Measurements from ENCODE around the gene ATOSA. TPM values are rescaled to one million over a fixed set of nuclear protein-coding genes. Genes with fewer than 3 reads are reported as not detected.

ATOSA gene
- total RNA-seq, 1 donor: 35.8 TPM

DNA sequence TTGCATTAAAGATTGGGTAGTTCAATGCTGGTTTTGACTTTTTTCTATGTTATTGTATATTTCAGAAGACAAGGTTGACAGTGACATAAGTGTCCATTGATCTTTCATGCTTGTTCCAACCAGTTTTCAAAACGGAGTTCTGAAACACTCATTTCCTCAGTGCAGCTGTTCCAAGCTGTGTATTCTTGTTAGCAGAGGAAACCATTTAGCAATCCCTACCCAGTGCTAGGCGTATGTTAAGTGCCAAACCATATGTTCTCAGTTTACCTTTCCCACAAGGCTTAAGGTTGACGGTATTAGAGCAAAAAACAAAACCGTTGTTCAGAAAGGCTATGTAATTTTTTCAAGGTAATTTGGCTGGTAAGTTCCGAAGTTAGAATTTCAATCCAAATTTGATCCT is 9.1 kb downstream of the ATOSA start:
- no peak for DNase-seq (ENCODE audit: low read depth)
- no peak overlapping the region for H3K4me3 ChIP-seq (ENCODE audit: low read depth, low read length)
- TF ChIP-seq, protein P1, sequence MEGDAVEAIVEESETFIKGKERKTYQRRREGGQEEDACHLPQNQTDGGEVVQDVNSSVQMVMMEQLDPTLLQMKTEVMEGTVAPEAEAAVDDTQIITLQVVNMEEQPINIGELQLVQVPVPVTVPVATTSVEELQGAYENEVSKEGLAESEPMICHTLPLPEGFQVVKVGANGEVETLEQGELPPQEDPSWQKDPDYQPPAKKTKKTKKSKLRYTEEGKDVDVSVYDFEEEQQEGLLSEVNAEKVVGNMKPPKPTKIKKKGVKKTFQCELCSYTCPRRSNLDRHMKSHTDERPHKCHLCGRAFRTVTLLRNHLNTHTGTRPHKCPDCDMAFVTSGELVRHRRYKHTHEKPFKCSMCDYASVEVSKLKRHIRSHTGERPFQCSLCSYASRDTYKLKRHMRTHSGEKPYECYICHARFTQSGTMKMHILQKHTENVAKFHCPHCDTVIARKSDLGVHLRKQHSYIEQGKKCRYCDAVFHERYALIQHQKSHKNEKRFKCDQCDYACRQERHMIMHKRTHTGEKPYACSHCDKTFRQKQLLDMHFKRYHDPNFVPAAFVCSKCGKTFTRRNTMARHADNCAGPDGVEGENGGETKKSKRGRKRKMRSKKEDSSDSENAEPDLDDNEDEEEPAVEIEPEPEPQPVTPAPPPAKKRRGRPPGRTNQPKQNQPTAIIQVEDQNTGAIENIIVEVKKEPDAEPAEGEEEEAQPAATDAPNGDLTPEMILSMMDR (IDR thresholded peaks at IDR 0.05; ENCODE audit: insufficient read depth, low read length): no peak

- DNase-seq (ENCODE audit: low read depth): peak; percentile 12
- H3K4me3 ChIP-seq (ENCODE audit: low read depth, low read length): no peak overlapping the region
- TF ChIP-seq, protein P1 (IDR thresholded peaks at IDR 0.05; ENCODE audit: insufficient read depth, low read length): no peak
Measured at GRCh38 chr15:52668133-52668532, 11.1 kb downstream of the ATOSA start.

DNA sequence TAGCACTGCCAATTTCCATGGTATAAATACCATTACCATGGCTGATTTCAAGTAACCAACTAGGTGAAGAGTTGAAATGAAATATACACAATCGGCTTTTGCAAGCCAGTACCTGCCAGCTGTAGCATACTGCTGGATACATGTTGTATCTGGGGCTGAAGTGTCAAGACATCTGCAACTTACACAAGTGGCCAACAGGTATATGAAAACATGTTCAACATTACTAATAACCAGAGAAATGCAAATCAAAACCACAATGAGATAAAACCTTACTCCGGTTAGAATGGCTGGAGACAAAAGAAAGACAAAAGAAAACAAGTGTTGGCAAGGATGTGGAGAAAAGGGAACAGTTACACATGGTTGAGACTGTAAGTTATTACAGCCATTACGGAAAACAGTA is 11.6 kb downstream of the ATOSA start:
- H3K4me3 ChIP-seq (ENCODE audit: low read depth, low read length): no peak overlapping the region
- TF ChIP-seq, protein P1 (IDR thresholded peaks at IDR 0.05; ENCODE audit: insufficient read depth, low read length): no peak
- no peak for DNase-seq (ENCODE audit: low read depth)

DNA sequence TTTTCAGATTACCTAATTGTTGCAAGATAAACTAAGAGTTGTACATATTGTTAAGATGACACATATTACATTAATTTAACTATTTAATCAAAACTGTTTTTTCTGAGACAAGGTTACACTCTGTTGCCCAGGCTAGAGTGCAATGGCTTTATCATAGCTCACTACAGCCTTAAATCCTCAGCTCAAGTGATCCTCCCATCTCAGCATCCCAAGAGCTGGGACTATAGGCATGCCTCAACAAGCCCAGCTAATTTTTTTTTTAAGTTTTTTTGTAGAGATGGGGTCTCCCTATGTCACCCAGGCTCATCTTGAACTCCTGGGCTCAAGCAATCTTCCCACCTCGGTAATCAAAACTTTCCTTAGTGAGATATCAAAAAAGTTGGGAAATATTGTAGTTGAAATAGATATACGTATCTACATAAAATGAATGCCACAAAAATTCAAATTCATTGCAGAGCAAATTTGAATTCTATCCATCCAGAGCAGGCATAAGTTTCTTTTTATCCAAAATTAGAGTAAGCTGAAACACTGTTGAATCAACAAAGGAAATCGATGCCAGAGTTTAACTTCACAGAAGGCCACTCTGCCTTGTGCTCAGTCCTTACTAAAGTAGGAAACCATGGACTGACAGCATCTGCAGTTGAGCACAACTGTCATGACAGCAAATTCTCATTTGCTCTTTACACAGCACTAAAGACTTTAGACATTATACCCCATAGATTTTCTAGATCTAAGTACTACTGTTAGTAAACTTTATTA is 15.5 kb downstream of the ATOSA start:
- TF ChIP-seq, protein P1 (IDR thresholded peaks at IDR 0.05; ENCODE audit: insufficient read depth, low read length): no peak
- DNase-seq (ENCODE audit: low read depth): no peak
- no peak overlapping the region for H3K4me3 ChIP-seq (ENCODE audit: low read depth, low read length)

DNA sequence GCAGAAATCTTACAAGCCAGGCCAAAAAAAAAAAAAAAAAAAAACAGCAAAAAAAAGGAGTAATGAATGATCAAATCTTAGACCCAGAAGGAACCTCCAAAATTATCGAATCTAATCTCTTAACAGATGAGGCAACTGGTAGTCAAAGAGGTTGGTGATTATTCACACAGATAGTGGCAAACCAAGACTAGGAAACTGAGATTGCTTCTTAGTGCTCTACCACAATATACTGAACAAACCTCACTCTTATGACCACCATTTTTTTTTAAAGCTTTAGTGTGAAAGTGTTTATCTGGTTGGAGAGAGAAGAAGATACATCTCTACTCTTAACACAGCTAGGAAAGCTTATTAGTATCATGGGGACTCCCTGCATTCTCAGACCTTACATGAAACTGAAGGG is 17.3 kb downstream of the ATOSA start:
- no peak for DNase-seq (ENCODE audit: low read depth)
- no peak overlapping the region for H3K4me3 ChIP-seq (ENCODE audit: low read depth, low read length)
- TF ChIP-seq, protein P1 (IDR thresholded peaks at IDR 0.05; ENCODE audit: insufficient read depth, low read length): no peak

DNA sequence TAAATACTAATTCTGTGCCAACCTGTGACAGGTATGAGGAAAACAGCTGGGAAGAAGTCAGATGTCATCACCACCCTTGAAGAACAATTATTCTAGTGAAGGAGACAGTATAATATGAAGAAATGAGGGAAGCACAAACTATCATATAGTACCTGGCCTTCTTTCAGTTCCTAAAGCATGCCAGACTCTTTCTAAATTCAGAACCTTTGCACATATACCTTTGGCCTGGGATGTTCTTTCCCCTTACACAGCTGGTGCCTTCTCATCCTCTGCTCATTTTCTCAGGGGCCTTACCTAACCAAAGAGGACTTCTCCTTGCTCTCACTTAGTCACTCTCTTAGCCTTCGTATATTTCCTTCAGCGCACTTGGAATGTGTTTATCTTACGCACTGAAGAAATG is 19.0 kb downstream of the ATOSA start:
- no peak for DNase-seq (ENCODE audit: low read depth)
- TF ChIP-seq, protein P1 (IDR thresholded peaks at IDR 0.05; ENCODE audit: insufficient read depth, low read length): no peak
- no peak overlapping the region for H3K4me3 ChIP-seq (ENCODE audit: low read depth, low read length)

- TF ChIP-seq, protein P1 (IDR thresholded peaks at IDR 0.05; ENCODE audit: insufficient read depth, low read length): no peak
- no peak for DNase-seq (ENCODE audit: low read depth)
- no peak overlapping the region for H3K4me3 ChIP-seq (ENCODE audit: low read depth, low read length)
Measured at GRCh38 chr15:52658955-52659354, 20.2 kb downstream of the ATOSA start.
